ENCODE measurements around the gene CSF2RB.

GRCh38 chr22:36977947-36978660 is 64.7 kb downstream of the CSF2RB start:
- TF ChIP-seq CTCF (IDR thresholded peaks at IDR 0.05) (peak; percentile 92 to 95), POLR2A (IDR thresholded peaks at IDR 0.05) (no peak)

All from suprapubic skin (tissue), 3 donors.